GM12878 (cell line): ENCODE results near the gene LRRC61. TPM values are rescaled to one million over a fixed set of nuclear protein-coding genes. Genes with fewer than 3 reads are reported as not detected.

Source experiments
- BMI1 ChIP-seq: fragments of 450-650 bp; IDR thresholded peaks from 2 replicates; pipeline ENCODE4 v1.6.1; 2016; ENCODE audit warnings: mild to moderate bottlenecking, moderate library complexity, borderline replicate concordance
- EGR1 ChIP-seq, 2 experiments: IDR thresholded peaks; 1 replicate in 1 of 2; 2 replicates in 1 of 2; pipeline ENCODE4 v1.6.1; 2011 to 2012; ENCODE audit warnings: low read depth in 2 of 2, low read length in 2 of 2, borderline replicate concordance in 1 of 2, mild to moderate bottlenecking in 1 of 2, moderate library complexity in 1 of 2
- IKZF1 ChIP-seq: fragments of 450-650 bp; conservative IDR thresholded peaks from 2 replicates; pipeline ENCODE4 v1.6.1; 2017; ENCODE audit warnings: antibody characterized with exemption, mild to moderate bottlenecking
- LARP7 ChIP-seq: fragments of 450-650 bp; IDR thresholded peaks from 2 replicates; pipeline ENCODE4 v1.6.1; 2017; ENCODE audit warnings: mild to moderate bottlenecking
- RB1 ChIP-seq: fragments of 450-650 bp; formaldehyde crosslinking; IDR thresholded peaks from 2 replicates; pipeline ENCODE4 v1.6.1; 2017; ENCODE audit warnings: mild to moderate bottlenecking, borderline replicate concordance
- RFX5 ChIP-seq: IDR thresholded peaks from 2 replicates; pipeline ENCODE4 v1.6.1; 2011; ENCODE audit warnings: low read depth, low read length, improper control_type of control experiment
- RUNX3 ChIP-seq: IDR thresholded peaks from 2 replicates; pipeline ENCODE4 v1.6.1; 2012; ENCODE audit warnings: low read length, inconsistent platforms
- TAF1 ChIP-seq: IDR thresholded peaks from 2 replicates; pipeline ENCODE4 v1.6.1; 2011; ENCODE audit warnings: mild to moderate bottlenecking, low read depth, low read length, borderline replicate concordance
- polyA plus RNA-seq, 11 experiments: library from polyadenylated mRNA; depleted of rRNA in 4 of 11; unstranded in 6 of 11; stranded (reverse) in 5 of 11; fragments of >200 nt; fragmentation: Nextera tagmentation in 4 of 11; fragmentation: Illumina TruSeq in 1 of 11; extraction: Ambion mirVana in 4 of 11; extraction: Trizol in 1 of 11; gene quantifications; 1 replicate in 1 of 11; 2 replicates in 10 of 11; pipeline versions ENCODE4 v1.2.1 to v1.2.3, GENCODE V29; 2011 to 2016; ENCODE audit warnings: inconsistent platforms in 2 of 11, missing spikeins in 2 of 11, low read depth in 1 of 11
- total RNA-seq, 4 experiments: library from RNA; depleted of rRNA in 3 of 4; stranded (reverse); fragments of >200 nt in 3 of 4; fragmentation: Illumina TruSeq in 1 of 4; extraction: Trizol in 1 of 4; gene quantifications; 2 replicates each; pipeline versions ENCODE4 v1.2.1 to v1.2.3, GENCODE V29; 2013 to 2021
- TF ChIP-seq, protein P1 (sequence below): fragments of 450-650 bp; formaldehyde crosslinking; IDR thresholded peaks from 2 replicates; pipeline ENCODE4 v1.4.0; 2020; ENCODE audit warnings: mild to moderate bottlenecking, moderate library complexity
- TF ChIP-seq, protein P2 (sequence below): IDR thresholded peaks from 2 replicates; pipeline ENCODE4 v1.6.1; 2011; ENCODE audit warnings: low read depth, mild to moderate bottlenecking, low read length, moderate library complexity, borderline replicate concordance; ENCODE audit errors: extremely low read depth
- TF ChIP-seq, protein P3 (sequence below): fragments of 450-650 bp; IDR thresholded peaks from 2 replicates; pipeline ENCODE4 v1.6.1; 2014; ENCODE audit warnings: mild to moderate bottlenecking
- TF ChIP-seq, protein P4 (sequence below): IDR thresholded peaks from 2 replicates; pipeline ENCODE4 v1.6.1; 2011; ENCODE audit warnings: mild to moderate bottlenecking, low read depth, low read length, moderate library complexity; ENCODE audit not compliant: insufficient replicate concordance
- TF ChIP-seq, protein P5 (sequence below): fragments of 450-650 bp; IDR thresholded peaks from 2 replicates; pipeline ENCODE4 v1.6.1; 2016; ENCODE audit warnings: mild to moderate bottlenecking, moderate library complexity, borderline replicate concordance
- TF ChIP-seq, protein P6 (sequence below): IDR thresholded peaks from 2 replicates; pipeline ENCODE4 v1.6.1; 2012; ENCODE audit warnings: low read depth, low read length, improper control_type of control experiment

LRRC61 gene
- total and polyA plus RNA-seq, 10 of the 15 experiments (the other 5 are each of a cell fraction or from before 2014, with no cell fraction given), result 1.4 to 54.2 (median 21.8) TPM

DNA sequence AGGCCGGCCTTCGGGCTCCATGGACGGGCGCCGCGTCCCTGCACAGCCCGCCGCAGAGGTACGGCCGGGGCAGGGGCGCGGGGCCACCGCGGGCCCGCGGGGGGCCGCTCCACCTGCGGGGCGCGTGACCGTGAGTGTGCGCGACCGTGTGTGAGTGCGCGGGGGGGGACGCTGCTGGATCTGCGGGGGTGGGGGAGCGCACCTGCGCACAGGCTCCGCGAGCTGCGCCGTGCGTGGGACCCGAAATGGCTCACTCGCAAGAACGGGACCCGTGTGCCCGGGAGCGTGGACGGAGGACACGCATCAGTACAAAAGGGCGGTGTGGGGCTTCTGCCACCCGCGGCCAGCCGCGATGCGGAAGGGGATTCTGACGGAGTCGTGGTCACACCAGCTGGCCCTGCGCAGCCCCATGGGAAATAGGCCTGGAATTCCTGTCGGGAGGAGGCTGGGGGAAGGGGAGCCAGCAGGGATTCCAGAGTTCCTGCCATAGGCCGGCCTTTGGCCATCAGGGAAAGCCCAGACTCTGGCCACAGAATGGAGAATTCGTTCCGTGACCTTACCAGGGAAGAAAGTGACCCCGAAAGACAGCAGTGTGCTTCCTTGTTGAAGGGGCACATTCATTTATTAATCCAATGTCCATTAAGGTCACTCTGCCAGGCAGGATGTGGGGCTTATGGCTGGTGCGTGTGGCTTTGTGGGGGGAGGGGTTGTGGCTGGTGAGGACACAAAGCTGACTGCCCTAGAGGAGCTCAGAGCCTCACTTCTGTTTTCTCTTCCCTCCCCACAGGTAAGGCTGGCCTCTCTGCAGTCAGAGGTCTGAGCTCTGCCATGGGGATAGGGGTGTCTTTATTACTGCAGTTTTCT, 46.0 kb downstream of the LRRC61 start (continued):
- TF ChIP-seq BMI1, result no peak
- peak; percentile 91 for TF ChIP-seq RUNX3
- no peak for TF ChIP-seq RB1
- TF ChIP-seq, protein P1, sequence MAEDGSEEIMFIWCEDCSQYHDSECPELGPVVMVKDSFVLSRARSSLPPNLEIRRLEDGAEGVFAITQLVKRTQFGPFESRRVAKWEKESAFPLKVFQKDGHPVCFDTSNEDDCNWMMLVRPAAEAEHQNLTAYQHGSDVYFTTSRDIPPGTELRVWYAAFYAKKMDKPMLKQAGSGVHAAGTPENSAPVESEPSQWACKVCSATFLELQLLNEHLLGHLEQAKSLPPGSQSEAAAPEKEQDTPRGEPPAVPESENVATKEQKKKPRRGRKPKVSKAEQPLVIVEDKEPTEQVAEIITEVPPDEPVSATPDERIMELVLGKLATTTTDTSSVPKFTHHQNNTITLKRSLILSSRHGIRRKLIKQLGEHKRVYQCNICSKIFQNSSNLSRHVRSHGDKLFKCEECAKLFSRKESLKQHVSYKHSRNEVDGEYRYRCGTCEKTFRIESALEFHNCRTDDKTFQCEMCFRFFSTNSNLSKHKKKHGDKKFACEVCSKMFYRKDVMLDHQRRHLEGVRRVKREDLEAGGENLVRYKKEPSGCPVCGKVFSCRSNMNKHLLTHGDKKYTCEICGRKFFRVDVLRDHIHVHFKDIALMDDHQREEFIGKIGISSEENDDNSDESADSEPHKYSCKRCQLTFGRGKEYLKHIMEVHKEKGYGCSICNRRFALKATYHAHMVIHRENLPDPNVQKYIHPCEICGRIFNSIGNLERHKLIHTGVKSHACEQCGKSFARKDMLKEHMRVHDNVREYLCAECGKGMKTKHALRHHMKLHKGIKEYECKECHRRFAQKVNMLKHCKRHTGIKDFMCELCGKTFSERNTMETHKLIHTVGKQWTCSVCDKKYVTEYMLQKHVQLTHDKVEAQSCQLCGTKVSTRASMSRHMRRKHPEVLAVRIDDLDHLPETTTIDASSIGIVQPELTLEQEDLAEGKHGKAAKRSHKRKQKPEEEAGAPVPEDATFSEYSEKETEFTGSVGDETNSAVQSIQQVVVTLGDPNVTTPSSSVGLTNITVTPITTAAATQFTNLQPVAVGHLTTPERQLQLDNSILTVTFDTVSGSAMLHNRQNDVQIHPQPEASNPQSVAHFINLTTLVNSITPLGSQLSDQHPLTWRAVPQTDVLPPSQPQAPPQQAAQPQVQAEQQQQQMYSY, result no peak
- TF ChIP-seq, protein P2, sequence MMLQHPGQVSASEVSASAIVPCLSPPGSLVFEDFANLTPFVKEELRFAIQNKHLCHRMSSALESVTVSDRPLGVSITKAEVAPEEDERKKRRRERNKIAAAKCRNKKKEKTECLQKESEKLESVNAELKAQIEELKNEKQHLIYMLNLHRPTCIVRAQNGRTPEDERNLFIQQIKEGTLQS, result no peak
- TF ChIP-seq, protein P3, sequence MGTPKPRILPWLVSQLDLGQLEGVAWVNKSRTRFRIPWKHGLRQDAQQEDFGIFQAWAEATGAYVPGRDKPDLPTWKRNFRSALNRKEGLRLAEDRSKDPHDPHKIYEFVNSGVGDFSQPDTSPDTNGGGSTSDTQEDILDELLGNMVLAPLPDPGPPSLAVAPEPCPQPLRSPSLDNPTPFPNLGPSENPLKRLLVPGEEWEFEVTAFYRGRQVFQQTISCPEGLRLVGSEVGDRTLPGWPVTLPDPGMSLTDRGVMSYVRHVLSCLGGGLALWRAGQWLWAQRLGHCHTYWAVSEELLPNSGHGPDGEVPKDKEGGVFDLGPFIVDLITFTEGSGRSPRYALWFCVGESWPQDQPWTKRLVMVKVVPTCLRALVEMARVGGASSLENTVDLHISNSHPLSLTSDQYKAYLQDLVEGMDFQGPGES, result no peak
- TF ChIP-seq LARP7, result no peak
- TF ChIP-seq, protein P4, sequence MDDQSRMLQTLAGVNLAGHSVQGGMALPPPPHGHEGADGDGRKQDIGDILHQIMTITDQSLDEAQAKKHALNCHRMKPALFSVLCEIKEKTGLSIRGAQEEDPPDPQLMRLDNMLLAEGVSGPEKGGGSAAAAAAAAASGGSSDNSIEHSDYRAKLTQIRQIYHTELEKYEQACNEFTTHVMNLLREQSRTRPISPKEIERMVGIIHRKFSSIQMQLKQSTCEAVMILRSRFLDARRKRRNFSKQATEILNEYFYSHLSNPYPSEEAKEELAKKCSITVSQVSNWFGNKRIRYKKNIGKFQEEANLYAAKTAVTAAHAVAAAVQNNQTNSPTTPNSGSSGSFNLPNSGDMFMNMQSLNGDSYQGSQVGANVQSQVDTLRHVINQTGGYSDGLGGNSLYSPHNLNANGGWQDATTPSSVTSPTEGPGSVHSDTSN, result no peak
- no peak; the same call in none of the 2 replicates for TF ChIP-seq TAF1
- TF ChIP-seq, protein P5, sequence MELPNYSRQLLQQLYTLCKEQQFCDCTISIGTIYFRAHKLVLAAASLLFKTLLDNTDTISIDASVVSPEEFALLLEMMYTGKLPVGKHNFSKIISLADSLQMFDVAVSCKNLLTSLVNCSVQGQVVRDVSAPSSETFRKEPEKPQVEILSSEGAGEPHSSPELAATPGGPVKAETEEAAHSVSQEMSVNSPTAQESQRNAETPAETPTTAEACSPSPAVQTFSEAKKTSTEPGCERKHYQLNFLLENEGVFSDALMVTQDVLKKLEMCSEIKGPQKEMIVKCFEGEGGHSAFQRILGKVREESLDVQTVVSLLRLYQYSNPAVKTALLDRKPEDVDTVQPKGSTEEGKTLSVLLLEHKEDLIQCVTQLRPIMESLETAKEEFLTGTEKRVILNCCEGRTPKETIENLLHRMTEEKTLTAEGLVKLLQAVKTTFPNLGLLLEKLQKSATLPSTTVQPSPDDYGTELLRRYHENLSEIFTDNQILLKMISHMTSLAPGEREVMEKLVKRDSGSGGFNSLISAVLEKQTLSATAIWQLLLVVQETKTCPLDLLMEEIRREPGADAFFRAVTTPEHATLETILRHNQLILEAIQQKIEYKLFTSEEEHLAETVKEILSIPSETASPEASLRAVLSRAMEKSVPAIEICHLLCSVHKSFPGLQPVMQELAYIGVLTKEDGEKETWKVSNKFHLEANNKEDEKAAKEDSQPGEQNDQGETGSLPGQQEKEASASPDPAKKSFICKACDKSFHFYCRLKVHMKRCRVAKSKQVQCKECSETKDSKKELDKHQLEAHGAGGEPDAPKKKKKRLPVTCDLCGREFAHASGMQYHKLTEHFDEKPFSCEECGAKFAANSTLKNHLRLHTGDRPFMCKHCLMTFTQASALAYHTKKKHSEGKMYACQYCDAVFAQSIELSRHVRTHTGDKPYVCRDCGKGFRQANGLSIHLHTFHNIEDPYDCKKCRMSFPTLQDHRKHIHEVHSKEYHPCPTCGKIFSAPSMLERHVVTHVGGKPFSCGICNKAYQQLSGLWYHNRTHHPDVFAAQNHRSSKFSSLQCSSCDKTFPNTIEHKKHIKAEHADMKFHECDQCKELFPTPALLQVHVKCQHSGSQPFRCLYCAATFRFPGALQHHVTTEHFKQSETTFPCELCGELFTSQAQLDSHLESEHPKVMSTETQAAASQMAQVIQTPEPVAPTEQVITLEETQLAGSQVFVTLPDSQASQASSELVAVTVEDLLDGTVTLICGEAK, result no peak
- TF ChIP-seq, protein P6, sequence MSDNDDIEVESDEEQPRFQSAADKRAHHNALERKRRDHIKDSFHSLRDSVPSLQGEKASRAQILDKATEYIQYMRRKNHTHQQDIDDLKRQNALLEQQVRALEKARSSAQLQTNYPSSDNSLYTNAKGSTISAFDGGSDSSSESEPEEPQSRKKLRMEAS, result no peak
- TF ChIP-seq RFX5, result no peak
- peak in 1 of 2 experiments; percentile 93; a peak in 2 of 3 replicates for TF ChIP-seq EGR1 (IDR thresholded peaks at IDR 0.05; ENCODE audit: borderline replicate concordance in 1 of 2, low read depth in 2 of 2, low read length in 2 of 2)
- TF ChIP-seq IKZF1, result peak; percentile 33
